HEK293 (cell line): Measurements from ENCODE around the gene CDH8.

ENCODE experiments used
- CTCF ChIA-PET: fragments of 350-600 bp; formaldehyde crosslinking; extraction: SDS; loops from one replicate; lab custom pipeline; 2021; ENCODE audit warnings: antibody characterized with exemption; lab: Yijun Ruan, JAX
- POLR2A ChIA-PET: fragments of 300-600 bp; formaldehyde crosslinking; extraction: SDS; loops from one replicate; lab custom pipeline; 2020; ENCODE audit warnings: antibody characterized with exemption, inconsistent platforms; lab: Yijun Ruan, JAX
- H3K27ac ChIP-seq: fragments of 200-500 bp; sonication (Bioruptor generic); 2 replicates; pipeline ENCODE4 v1.5.1; 2014; ENCODE audit warnings: low read depth, low read length, control low read depth, inconsistent platforms; ENCODE audit errors: extremely low read depth
- H3K36me3 ChIP-seq, 2 experiments: fragments of 200-500 bp in 1 of 2; sonication (Bioruptor generic) in 1 of 2; 1 replicate in 1 of 2; 2 replicates in 1 of 2; pipeline ENCODE4 v1.5.1; 2014 to 2017; ENCODE audit warnings: inconsistent platforms in 2 of 2, low read length in 2 of 2; ENCODE audit not compliant: control insufficient read depth in 2 of 2, insufficient read depth in 1 of 2
- H3K4me1 ChIP-seq: fragments of 200-500 bp; sonication (Bioruptor generic); 2 replicates; pipeline ENCODE4 v1.5.1; 2014; ENCODE audit warnings: mild to moderate bottlenecking, low read length, inconsistent platforms; ENCODE audit not compliant: control insufficient read depth, insufficient read depth
- H3K4me3 ChIP-seq: 2 replicates; pipeline ENCODE4 v1.5.1; 2011; ENCODE audit warnings: low read depth, mild to moderate bottlenecking, control low read depth, low read length, moderate library complexity
- H3K9me3 ChIP-seq: fragments of 200-500 bp; sonication (Bioruptor generic); 2 replicates; pipeline ENCODE4 v1.5.1; 2014; ENCODE audit warnings: low read depth, low read length, inconsistent platforms; ENCODE audit not compliant: control insufficient read depth, insufficient read depth
- REPIN1 ChIP-seq: fragments of 450-650 bp; formaldehyde crosslinking; IDR thresholded peaks from 2 replicates; pipeline ENCODE4 v1.5.1; 2017; ENCODE audit warnings: missing biosample characterization, missing genetic modification characterization, low read depth
- SP2 ChIP-seq: fragments of 450-650 bp; formaldehyde crosslinking; IDR thresholded peaks from 2 replicates; pipeline ENCODE4 v1.5.1; 2016; ENCODE audit warnings: missing biosample characterization, missing genetic modification characterization
- SP3 ChIP-seq: fragments of 450-650 bp; formaldehyde crosslinking; IDR thresholded peaks from 2 replicates; pipeline ENCODE4 v1.5.1; 2016; ENCODE audit warnings: missing biosample characterization, missing genetic modification characterization
- ZEB2 ChIP-seq: fragments of 450-650 bp; formaldehyde crosslinking; IDR thresholded peaks from 2 replicates; pipeline ENCODE4 v1.5.1; 2016; ENCODE audit warnings: missing biosample characterization, missing genetic modification characterization
- ZFP3 ChIP-seq: fragments of 450-650 bp; formaldehyde crosslinking; IDR thresholded peaks from 2 replicates; pipeline ENCODE4 v1.5.1; 2016; ENCODE audit warnings: low read depth, missing biosample characterization, missing genetic modification characterization
- ZFP41 ChIP-seq: fragments of 450-650 bp; formaldehyde crosslinking; IDR thresholded peaks from 2 replicates; pipeline ENCODE4 v1.5.1; 2016; ENCODE audit warnings: missing biosample characterization, missing genetic modification characterization, borderline replicate concordance
- ZNF112 ChIP-seq: fragments of 450-650 bp; formaldehyde crosslinking; IDR thresholded peaks from 2 replicates; pipeline ENCODE4 v1.5.0; 2017; ENCODE audit warnings: missing biosample characterization, missing genetic modification characterization
- ZNF114 ChIP-seq: fragments of 450-650 bp; formaldehyde crosslinking; IDR thresholded peaks from 2 replicates; pipeline ENCODE4 v1.5.0; 2017; ENCODE audit warnings: missing biosample characterization, missing genetic modification characterization
- ZNF133 ChIP-seq: fragments of 450-650 bp; formaldehyde crosslinking; IDR thresholded peaks from 2 replicates; pipeline ENCODE4 v1.5.1; 2016; ENCODE audit warnings: missing biosample characterization, missing genetic modification characterization
- ZNF175 ChIP-seq: fragments of 450-650 bp; formaldehyde crosslinking; IDR thresholded peaks from 2 replicates; pipeline ENCODE4 v1.5.1; 2016; ENCODE audit warnings: missing biosample characterization, missing genetic modification characterization
- ZNF223 ChIP-seq: fragments of 450-650 bp; formaldehyde crosslinking; IDR thresholded peaks from 2 replicates; pipeline ENCODE4 v1.5.1; 2016; ENCODE audit warnings: missing biosample characterization, missing genetic modification characterization
- ZNF335 ChIP-seq: fragments of 450-650 bp; formaldehyde crosslinking; conservative IDR thresholded peaks from 2 replicates; pipeline ENCODE4 v1.5.1; 2016; ENCODE audit warnings: missing biosample characterization, missing genetic modification characterization
- ZNF426 ChIP-seq: fragments of 450-650 bp; formaldehyde crosslinking; IDR thresholded peaks from 2 replicates; pipeline ENCODE4 v1.5.1; 2017; ENCODE audit warnings: missing biosample characterization, missing genetic modification characterization, mild to moderate bottlenecking, inconsistent platforms, moderate library complexity
- TF ChIP-seq, protein P1 (sequence below): fragments of 450-650 bp; formaldehyde crosslinking; IDR thresholded peaks from 2 replicates; pipeline ENCODE4 v1.5.1; 2016; ENCODE audit warnings: missing biosample characterization, missing genetic modification characterization
- TF ChIP-seq, protein P2 (sequence below): fragments of 450-650 bp; formaldehyde crosslinking; IDR thresholded peaks from 2 replicates; pipeline ENCODE4 v1.5.1; 2016; ENCODE audit warnings: missing biosample characterization, missing genetic modification characterization, borderline replicate concordance
- TF ChIP-seq, protein P3 (sequence below): fragments of 450-650 bp; formaldehyde crosslinking; IDR thresholded peaks from 2 replicates; pipeline ENCODE4; 2016; ENCODE audit warnings: missing biosample characterization, missing genetic modification characterization
- TF ChIP-seq, protein P4 (sequence below): fragments of 450-650 bp; formaldehyde crosslinking; IDR thresholded peaks from 2 replicates; pipeline ENCODE4 v1.5.1; 2016; ENCODE audit warnings: missing biosample characterization, missing genetic modification characterization

Gene CDH8

DNA sequence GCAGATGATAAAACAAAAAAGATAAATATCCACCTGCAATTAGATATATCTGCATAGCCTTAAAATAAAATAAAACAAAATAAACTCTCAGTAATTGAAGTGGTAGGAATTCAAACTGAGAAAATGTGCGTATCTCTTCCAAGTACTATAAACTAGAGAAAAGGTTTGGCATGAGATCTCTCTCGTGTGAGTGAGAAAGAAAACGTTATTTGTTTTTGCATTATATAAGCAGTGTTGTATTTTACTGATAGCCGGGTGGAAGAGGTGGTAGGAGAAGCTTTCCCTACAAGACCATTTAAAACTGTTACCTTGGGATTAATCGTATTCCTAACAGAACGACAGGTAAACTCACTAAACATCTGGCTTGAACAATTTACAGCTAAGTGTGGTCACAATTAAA lies 15.6 kb downstream of the CDH8 start:
- Histone ChIP-seq H3K36me3 (no peaks in the 10 kb centered on the region), H3K4me3 (no peak overlapping the region), H3K9me3 (no peaks in the 10 kb centered on the region), H3K4me1 (no peaks in the 10 kb centered on the region)
- ChIA-PET POLR2A (no interaction called here), CTCF (no interaction called here)
- no peak for TF ChIP-seq REPIN1 (tag by site-specific recombination)
- TF ChIP-seq, protein P1, sequence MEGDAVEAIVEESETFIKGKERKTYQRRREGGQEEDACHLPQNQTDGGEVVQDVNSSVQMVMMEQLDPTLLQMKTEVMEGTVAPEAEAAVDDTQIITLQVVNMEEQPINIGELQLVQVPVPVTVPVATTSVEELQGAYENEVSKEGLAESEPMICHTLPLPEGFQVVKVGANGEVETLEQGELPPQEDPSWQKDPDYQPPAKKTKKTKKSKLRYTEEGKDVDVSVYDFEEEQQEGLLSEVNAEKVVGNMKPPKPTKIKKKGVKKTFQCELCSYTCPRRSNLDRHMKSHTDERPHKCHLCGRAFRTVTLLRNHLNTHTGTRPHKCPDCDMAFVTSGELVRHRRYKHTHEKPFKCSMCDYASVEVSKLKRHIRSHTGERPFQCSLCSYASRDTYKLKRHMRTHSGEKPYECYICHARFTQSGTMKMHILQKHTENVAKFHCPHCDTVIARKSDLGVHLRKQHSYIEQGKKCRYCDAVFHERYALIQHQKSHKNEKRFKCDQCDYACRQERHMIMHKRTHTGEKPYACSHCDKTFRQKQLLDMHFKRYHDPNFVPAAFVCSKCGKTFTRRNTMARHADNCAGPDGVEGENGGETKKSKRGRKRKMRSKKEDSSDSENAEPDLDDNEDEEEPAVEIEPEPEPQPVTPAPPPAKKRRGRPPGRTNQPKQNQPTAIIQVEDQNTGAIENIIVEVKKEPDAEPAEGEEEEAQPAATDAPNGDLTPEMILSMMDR (tag by site-specific recombination) = no peak
- TF ChIP-seq, protein P2, sequence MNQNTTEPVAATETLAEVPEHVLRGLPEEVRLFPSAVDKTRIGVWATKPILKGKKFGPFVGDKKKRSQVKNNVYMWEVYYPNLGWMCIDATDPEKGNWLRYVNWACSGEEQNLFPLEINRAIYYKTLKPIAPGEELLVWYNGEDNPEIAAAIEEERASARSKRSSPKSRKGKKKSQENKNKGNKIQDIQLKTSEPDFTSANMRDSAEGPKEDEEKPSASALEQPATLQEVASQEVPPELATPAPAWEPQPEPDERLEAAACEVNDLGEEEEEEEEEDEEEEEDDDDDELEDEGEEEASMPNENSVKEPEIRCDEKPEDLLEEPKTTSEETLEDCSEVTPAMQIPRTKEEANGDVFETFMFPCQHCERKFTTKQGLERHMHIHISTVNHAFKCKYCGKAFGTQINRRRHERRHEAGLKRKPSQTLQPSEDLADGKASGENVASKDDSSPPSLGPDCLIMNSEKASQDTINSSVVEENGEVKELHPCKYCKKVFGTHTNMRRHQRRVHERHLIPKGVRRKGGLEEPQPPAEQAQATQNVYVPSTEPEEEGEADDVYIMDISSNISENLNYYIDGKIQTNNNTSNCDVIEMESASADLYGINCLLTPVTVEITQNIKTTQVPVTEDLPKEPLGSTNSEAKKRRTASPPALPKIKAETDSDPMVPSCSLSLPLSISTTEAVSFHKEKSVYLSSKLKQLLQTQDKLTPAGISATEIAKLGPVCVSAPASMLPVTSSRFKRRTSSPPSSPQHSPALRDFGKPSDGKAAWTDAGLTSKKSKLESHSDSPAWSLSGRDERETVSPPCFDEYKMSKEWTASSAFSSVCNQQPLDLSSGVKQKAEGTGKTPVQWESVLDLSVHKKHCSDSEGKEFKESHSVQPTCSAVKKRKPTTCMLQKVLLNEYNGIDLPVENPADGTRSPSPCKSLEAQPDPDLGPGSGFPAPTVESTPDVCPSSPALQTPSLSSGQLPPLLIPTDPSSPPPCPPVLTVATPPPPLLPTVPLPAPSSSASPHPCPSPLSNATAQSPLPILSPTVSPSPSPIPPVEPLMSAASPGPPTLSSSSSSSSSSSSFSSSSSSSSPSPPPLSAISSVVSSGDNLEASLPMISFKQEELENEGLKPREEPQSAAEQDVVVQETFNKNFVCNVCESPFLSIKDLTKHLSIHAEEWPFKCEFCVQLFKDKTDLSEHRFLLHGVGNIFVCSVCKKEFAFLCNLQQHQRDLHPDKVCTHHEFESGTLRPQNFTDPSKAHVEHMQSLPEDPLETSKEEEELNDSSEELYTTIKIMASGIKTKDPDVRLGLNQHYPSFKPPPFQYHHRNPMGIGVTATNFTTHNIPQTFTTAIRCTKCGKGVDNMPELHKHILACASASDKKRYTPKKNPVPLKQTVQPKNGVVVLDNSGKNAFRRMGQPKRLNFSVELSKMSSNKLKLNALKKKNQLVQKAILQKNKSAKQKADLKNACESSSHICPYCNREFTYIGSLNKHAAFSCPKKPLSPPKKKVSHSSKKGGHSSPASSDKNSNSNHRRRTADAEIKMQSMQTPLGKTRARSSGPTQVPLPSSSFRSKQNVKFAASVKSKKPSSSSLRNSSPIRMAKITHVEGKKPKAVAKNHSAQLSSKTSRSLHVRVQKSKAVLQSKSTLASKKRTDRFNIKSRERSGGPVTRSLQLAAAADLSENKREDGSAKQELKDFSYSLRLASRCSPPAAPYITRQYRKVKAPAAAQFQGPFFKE = no peak
- no peak for TF ChIP-seq ZNF335 (tag by site-specific recombination)
- no peak for TF ChIP-seq ZNF175
- no peak for TF ChIP-seq ZNF426 (tag by site-specific recombination)
- TF ChIP-seq ZNF114 (tag by site-specific recombination) = no peak
- TF ChIP-seq ZFP41 = no peak
- TF ChIP-seq SP2 (tag by site-specific recombination) = no peak
- TF ChIP-seq, protein P3, sequence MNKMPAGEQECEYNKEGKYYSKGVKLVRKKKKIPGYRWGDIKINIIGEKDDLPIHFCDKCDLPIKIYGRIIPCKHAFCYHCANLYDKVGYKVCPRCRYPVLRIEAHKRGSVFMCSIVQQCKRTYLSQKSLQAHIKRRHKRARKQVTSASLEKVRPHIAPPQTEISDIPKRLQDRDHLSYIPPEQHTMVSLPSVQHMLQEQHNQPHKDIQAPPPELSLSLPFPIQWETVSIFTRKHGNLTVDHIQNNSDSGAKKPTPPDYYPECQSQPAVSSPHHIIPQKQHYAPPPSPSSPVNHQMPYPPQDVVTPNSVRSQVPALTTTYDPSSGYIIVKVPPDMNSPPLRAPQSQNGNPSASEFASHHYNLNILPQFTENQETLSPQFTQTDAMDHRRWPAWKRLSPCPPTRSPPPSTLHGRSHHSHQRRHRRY = no peak
- TF ChIP-seq ZNF223 (tag by site-specific recombination) = no peak
- TF ChIP-seq ZEB2 (tag by site-specific recombination) = no peak
- no peak for TF ChIP-seq ZFP3
- TF ChIP-seq, all 188 proteins: peak for 0
- no peak overlapping the region for H3K27ac ChIP-seq

DNA sequence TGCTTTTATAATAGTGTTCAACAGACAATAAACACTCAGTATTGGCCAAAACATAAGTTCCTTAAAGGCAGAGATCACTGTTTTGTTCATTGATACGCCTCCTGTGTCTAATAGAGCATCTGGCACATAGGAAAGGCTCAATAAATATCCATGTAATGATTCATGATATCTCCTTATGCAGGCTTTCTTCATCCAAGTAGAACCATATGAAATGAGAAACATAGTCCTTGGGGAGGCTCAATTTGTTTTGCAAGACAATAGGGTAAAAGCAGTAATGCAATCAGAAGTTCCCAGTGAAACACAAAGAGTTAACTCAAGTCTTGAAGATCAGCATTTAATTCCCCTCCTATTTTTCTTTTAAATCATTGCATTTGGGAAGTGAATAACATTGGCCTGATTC lies 16.4 kb downstream of the CDH8 start:
- TF ChIP-seq ZNF133 (tag by site-specific recombination) = no peak
- TF ChIP-seq, protein P4, sequence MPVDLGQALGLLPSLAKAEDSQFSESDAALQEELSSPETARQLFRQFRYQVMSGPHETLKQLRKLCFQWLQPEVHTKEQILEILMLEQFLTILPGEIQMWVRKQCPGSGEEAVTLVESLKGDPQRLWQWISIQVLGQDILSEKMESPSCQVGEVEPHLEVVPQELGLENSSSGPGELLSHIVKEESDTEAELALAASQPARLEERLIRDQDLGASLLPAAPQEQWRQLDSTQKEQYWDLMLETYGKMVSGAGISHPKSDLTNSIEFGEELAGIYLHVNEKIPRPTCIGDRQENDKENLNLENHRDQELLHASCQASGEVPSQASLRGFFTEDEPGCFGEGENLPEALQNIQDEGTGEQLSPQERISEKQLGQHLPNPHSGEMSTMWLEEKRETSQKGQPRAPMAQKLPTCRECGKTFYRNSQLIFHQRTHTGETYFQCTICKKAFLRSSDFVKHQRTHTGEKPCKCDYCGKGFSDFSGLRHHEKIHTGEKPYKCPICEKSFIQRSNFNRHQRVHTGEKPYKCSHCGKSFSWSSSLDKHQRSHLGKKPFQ (tag by site-specific recombination) = no peak
- TF ChIP-seq ZNF112 (tag by site-specific recombination) = no peak
- no peak for TF ChIP-seq SP3 (tag by site-specific recombination)
- CTCF ChIA-PET = interaction anchor here (0.7 kb wide), 1 partner anchor 285 kb away, joined by 3 read pairs; no protein-coding TSS in a partner anchor
- no peak overlapping the region for H3K4me3 ChIP-seq
- POLR2A ChIA-PET = no interaction called here
- no peaks in the 10 kb centered on the region for H3K36me3 ChIP-seq
- no peaks in the 10 kb centered on the region for H3K4me1 ChIP-seq
- no peak overlapping the region for H3K27ac ChIP-seq
- no peaks in the 10 kb centered on the region for H3K9me3 ChIP-seq
